Skeletal muscle cell (primary cell): ENCODE measurements around the gene TMEM14C.
"Not testable (repeated sequence)": the region's sequence is repeated elsewhere in the genome, so short reads cannot be mapped to it uniquely, and the experiment has no call there.

ENCODE experiments used
- DNase-seq: peaks from one replicate; pipeline ENCODE4 v3.0.0-alpha.2; 2010; ENCODE audit warnings: low read depth
- H3K4me3 ChIP-seq: 2 replicates; pipeline ENCODE4 v1.5.1; 2011; ENCODE audit warnings: low read depth, mild to moderate bottlenecking, control low read depth, low read length, moderate library complexity

TMEM14C gene

DNA sequence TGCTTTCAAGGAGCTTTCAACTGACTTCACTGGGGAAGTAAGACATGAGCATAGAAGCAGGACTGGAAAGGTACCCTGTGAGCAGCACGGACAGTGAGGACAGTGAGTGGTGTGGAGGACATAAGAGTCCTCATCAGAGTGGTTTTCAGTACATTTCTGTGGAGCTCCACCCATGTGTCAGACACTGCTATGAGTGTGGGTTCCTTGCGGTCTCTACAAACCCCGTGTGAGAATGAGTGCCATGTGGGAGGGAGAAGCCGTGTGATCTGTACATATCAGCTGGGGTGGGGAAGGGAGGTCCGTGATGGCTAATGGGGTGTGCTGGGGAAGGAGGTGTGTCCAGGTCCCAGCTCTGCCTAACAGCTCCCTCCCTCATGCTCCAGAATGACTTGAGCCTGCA lies 28.9 kb downstream of the TMEM14C start:
- not testable (repeated sequence) for DNase-seq, H3K4me3 ChIP-seq

GRCh38 chr6:10756085-10756484 lies 33.2 kb downstream of the TMEM14C start:
- no peak for DNase-seq
- H3K4me3 ChIP-seq, result no peak overlapping the region

DNA sequence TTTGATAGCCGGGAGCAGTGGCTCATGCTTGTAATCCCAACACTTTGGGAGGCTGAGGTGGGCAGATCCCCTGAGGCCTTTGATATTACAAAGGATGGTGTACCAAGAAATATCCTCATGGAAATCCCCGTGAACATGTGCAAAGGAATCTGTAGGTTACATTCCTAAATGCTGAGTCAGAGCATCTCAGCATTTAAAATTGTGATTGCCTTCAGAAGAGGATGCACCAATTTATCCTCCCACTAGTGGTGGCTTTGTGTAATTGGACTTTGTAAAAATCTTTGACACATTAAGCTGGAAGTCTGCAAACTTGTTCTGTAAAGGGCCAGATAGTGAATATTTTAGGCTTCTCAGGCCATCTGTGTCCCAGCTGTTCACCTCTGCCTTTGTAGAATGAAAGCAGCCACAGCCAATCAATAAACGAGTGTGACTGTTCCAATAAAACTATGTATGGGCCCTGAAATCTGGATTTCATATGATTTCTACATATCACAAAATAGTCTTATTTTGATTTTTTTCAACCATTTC lies 36.5 kb downstream of the TMEM14C start:
- H3K4me3 ChIP-seq, result no peak overlapping the region
- peak; percentile 78 for DNase-seq

DNA sequence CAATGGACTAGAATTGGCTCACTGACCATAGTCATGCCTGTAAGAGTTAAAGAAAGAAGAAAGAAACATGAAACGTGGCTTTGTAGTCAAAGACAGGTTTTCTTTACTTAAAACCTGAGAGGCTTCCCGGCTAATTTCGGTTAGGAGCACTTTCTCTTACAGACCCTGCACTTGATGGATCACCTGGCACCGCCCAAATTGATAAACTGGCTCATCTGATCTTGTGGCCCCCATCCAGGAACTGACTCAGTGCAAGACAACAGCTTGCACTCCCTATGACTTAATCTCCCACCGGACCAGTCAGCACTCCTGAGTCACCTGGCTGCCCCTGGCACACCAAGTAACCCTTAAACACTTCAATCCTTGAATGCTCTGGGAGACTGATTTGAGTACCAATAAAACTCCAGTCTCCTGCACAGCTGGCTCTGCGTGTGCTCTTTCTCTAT lies 37.0 kb downstream of the TMEM14C start:
- H3K4me3 ChIP-seq, result no peak overlapping the region

GRCh38 chr6:10763006-10763405 lies 40.1 kb downstream of the TMEM14C start:
- H3K4me3 ChIP-seq, result no peak overlapping the region

More for the DNA sequence above, 37.0 kb downstream of the TMEM14C start:
- peak; percentile 48 for DNase-seq

DNA sequence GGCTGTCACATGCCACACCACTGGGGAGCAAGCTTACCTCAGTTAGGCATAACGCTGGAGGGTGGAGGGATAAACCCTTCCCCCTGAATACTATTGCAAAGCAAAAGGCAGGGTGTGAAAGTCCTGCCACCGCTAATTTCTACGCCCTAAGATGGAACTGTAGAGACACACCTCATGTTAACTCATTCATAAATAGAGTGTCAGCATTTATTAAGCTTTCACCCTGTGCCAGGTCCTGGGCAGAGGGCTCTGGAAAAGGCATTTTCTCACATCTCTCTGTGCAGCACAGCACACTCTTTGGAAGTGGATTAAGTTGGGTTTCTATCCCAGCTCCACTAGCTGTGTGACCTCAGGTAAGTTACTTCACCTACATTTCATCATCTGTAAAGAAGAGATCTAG lies 46.5 kb downstream of the TMEM14C start:
- DNase-seq, result no peak
- H3K4me3 ChIP-seq, result no peak overlapping the region

More at GRCh38 chr6:10763006-10763405, 40.1 kb downstream of the TMEM14C start:
- DNase-seq, result no peak

DNA sequence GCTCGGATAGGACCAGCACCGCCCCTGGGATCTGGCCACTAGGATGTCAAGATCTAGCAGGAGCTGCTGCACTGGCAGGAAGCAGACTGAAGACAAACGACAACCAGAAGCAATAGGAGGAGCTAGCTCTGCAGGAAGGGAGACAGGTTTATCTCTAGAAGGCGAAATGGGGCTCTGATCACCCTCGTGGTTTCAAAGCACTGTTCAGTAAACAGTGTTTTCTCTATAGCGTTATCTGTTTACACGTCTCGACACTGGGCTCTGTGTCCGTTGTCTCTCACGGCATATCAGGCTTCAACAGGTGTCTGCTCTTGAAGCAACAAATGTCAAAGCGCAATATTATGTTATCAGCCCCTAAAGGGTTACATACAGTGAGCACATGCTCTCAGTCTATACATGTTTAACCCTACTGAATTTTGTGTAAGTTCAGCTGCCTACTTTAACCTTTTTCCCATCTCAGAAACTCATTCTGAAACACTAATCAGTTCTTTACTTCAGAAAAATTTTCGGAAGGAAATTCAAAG lies 48.6 kb downstream of the TMEM14C start:
- no peak overlapping the region for H3K4me3 ChIP-seq
- DNase-seq, result no peak

- DNase-seq, result no peak
- no peak overlapping the region for H3K4me3 ChIP-seq
These were observed 55.4 kb downstream of the TMEM14C start for GRCh38 chr6:10778230-10778629.

GRCh38 chr6:10779076-10779475 lies 56.2 kb downstream of the TMEM14C start:
- no peak for DNase-seq
- H3K4me3 ChIP-seq, result no peak overlapping the region
